Parathyroid adenoma (tissue), 2 donors: ENCODE measurements around the gene MRE11.

Source experiments
- H2AFZ ChIP-seq: fragments of 300-600 bp; sonication (generic); one replicate; pipeline ENCODE4 v1.7.0; 2017; ENCODE audit warnings: antibody characterized with exemption, mild to moderate bottlenecking
- H3K27ac ChIP-seq: fragments of 300-600 bp; sonication (generic); one replicate; pipeline ENCODE4 v1.7.0; 2017
- H3K27me3 ChIP-seq: fragments of 300-600 bp; sonication (generic); one replicate; pipeline ENCODE4 v1.7.0; 2017; ENCODE audit warnings: low read length; ENCODE audit not compliant: control insufficient read depth, insufficient read depth
- H3K36me3 ChIP-seq: fragments of 300-600 bp; sonication (generic); one replicate; pipeline ENCODE4 v1.7.0; 2017; ENCODE audit warnings: low read length; ENCODE audit not compliant: control insufficient read depth, insufficient read depth
- H3K4me1 ChIP-seq: fragments of 300-600 bp; sonication (generic); one replicate; pipeline ENCODE4 v1.7.0; 2017; ENCODE audit warnings: control low read depth
- H3K4me2 ChIP-seq: fragments of 300-600 bp; sonication (generic); one replicate; pipeline ENCODE4 v1.7.0; 2017; ENCODE audit warnings: low read length
- H3K4me3 ChIP-seq: fragments of 300-600 bp; sonication (generic); one replicate; pipeline ENCODE4 v1.7.0; 2017; ENCODE audit warnings: low read depth, low read length
- H3K79me2 ChIP-seq: fragments of 300-600 bp; sonication (generic); one replicate; pipeline ENCODE4 v1.7.0; 2017; ENCODE audit warnings: control low read depth
- H3K9ac ChIP-seq: fragments of 300-600 bp; sonication (generic); one replicate; pipeline ENCODE4 v1.7.0; 2017; ENCODE audit warnings: mild to moderate bottlenecking
- H3K9me3 ChIP-seq: fragments of 300-600 bp; sonication (generic); one replicate; pipeline ENCODE4 v1.7.0; 2017; ENCODE audit warnings: low read length; ENCODE audit not compliant: control insufficient read depth
- CTCF ChIP-seq: fragments of 300-600 bp; sonication (generic); IDR thresholded peaks from one replicate; pipeline ENCODE4 v1.7.0; 2017; ENCODE audit warnings: antibody characterized with exemption, mild to moderate bottlenecking
- donor health status: primary hyperparathyroidism.

Gene MRE11

DNA sequence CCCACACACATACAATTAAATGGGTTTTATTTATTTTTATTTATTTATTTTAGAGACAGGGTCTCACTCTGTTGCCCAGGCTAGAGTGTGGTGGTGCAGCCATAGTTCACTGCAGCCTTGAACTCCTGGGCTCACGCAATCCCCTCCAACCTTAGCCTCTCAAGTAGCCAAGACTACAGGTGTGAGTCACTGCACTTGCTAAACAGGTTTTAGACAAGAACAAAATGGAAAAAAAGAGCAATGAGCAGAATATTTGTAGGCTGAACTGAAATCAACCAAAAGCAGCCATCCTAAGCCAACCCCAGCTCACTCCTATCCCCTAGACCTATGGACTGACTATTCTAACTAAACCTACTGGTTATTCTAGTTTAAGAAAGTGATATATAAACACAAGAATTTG is 37.8 kb downstream of the MRE11 start:
- Histone ChIP-seq H3K9me3 (no peaks in the 10 kb centered on the region), H3K4me1 (no peaks in the 10 kb centered on the region), H3K79me2 (no peaks in the 10 kb centered on the region), H3K9ac (no peak overlapping the region), H3K4me3 (no peak overlapping the region), H2AFZ (no peak overlapping the region), H3K27me3 (no peaks in the 10 kb centered on the region), H3K27ac (no peak overlapping the region), H3K4me2 (no peak overlapping the region), H3K36me3 (no peaks in the 10 kb centered on the region)
- TF ChIP-seq CTCF = no peak

- Histone ChIP-seq H3K4me2 (no peak overlapping the region), H2AFZ (no peak overlapping the region), H3K27ac (no peak overlapping the region), H3K9me3 (no peaks in the 10 kb centered on the region), H3K4me1 (no peaks in the 10 kb centered on the region), H3K27me3 (no peaks in the 10 kb centered on the region), H3K9ac (no peak overlapping the region), H3K79me2 (no peaks in the 10 kb centered on the region), H3K4me3 (no peak overlapping the region), H3K36me3 (no peaks in the 10 kb centered on the region)
- TF ChIP-seq CTCF = no peak
These were observed 39.3 kb downstream of the MRE11 start for GRCh38 chr11:94454301-94454700.

DNA sequence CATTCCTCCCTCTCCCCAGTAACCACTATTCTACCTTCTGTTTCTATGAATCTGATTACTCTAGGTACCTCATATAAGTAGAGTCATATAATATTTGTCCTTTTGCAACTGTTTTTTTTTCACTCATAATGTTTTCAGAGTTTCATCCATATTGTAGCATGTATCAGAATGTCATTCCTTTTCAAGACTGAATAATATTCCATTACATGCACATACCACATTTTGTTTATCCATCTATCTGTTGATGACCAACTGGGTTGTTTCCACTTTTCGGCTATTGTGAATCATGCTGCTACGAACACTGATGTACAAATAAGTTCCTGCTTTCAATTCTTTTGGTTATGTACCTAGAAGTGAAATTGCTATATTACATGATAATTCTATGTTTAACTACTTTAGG is 40.7 kb downstream of the MRE11 start:
- H3K27me3 ChIP-seq = no peaks in the 10 kb centered on the region
- no peak overlapping the region for H3K27ac ChIP-seq
- no peak overlapping the region for H3K4me3 ChIP-seq
- H2AFZ ChIP-seq = no peak overlapping the region
- H3K9me3 ChIP-seq = no peaks in the 10 kb centered on the region
- no peaks in the 10 kb centered on the region for H3K4me1 ChIP-seq
- H3K79me2 ChIP-seq = no peaks in the 10 kb centered on the region
- no peak overlapping the region for H3K9ac ChIP-seq
- H3K4me2 ChIP-seq = no peak overlapping the region
- no peak for TF ChIP-seq CTCF
- H3K36me3 ChIP-seq = no peaks in the 10 kb centered on the region

- no peak overlapping the region for H3K4me2 ChIP-seq
- H3K9me3 ChIP-seq = no peaks in the 10 kb centered on the region
- H3K4me1 ChIP-seq = no peaks in the 10 kb centered on the region
- no peak overlapping the region for H3K9ac ChIP-seq
- H3K79me2 ChIP-seq = no peaks in the 10 kb centered on the region
- H3K27ac ChIP-seq = no peak overlapping the region
- no peak overlapping the region for H2AFZ ChIP-seq
- no peak for TF ChIP-seq CTCF
- H3K4me3 ChIP-seq = no peak overlapping the region
- H3K27me3 ChIP-seq = no peaks in the 10 kb centered on the region
- no peaks in the 10 kb centered on the region for H3K36me3 ChIP-seq
These were observed 43.6 kb downstream of the MRE11 start for GRCh38 chr11:94450048-94450447.

DNA sequence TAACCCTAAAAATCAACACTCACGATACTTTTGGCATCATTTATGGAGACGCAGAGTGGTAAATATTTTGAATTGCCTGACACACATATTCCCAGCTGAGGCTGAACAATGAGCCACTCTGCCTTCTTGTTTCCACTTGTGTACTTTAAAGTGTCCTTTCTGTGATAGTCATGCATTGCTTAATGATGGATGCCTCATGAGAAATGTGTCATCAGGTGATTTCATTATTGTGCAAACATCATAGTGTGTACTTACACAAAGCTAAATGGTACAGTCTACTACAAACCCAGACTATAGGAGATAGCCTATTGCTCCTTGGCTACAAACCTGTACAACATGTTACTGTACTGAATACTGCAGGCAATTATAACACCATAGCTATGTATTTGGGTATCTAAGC is 44.2 kb downstream of the MRE11 start:
- H3K4me3 ChIP-seq = no peak overlapping the region
- H3K27me3 ChIP-seq = no peaks in the 10 kb centered on the region
- H3K4me1 ChIP-seq = no peaks in the 10 kb centered on the region
- no peak overlapping the region for H2AFZ ChIP-seq
- TF ChIP-seq CTCF = no peak
- no peaks in the 10 kb centered on the region for H3K79me2 ChIP-seq
- no peak overlapping the region for H3K9ac ChIP-seq
- H3K27ac ChIP-seq = no peak overlapping the region
- H3K9me3 ChIP-seq = no peaks in the 10 kb centered on the region
- H3K36me3 ChIP-seq = no peaks in the 10 kb centered on the region
- H3K4me2 ChIP-seq = no peak overlapping the region
